Pericardium fibroblast (primary cell): ENCODE measurements around the gene SYT15. TPM values are rescaled to one million over a fixed set of nuclear protein-coding genes. Genes with fewer than 3 reads are reported as not detected.

Experiments
- total RNA-seq: library from RNA; depleted of rRNA; stranded (reverse); fragments of >200 nt; gene quantifications from 2 replicates; pipeline ENCODE4 v1.2.3, GENCODE V29; 2015

SYT15 gene
- total RNA-seq = 2.2 and 3.2 TPM in 2 replicates

GRCh38 chr10:46578474-46579178, at the start of gene SYT15:
Gene SYT15 (plus strand): TSS chr10:46579128. CDS start chr10:46579169, 41 bp downstream.

GRCh38 chr10:46556515-46557318, 22.2 kb upstream of the SYT15 start, which contains the start of gene GPRIN2:
Gene GPRIN2 (minus strand): TSS chr10:46556658. CDS start chr10:46550736, 5,922 bp downstream.

Other genes with a start within 250 kb of the SYT15 start
- 9.3 TPM in 1 of 2 replicates, not detected in the other for gene ANXA8L1, start 203.4 kb upstream of the SYT15 start, total RNA-seq
- gene NPY4R, start 113.2 kb upstream of the SYT15 start, total RNA-seq = 0.82 TPM in 1 of 2 replicates, not detected in the other
- gene GPRIN2, start 22.5 kb upstream of the SYT15 start, total RNA-seq = 0.58 TPM in 1 of 2 replicates, not detected in the other